Mesenchymal stem cell (in vitro differentiated cells and primary cell): ENCODE measurements around the gene ARMC2.

Experiments used
- DNase-seq: peaks from one replicate; pipeline ENCODE4 v3.0.0-alpha.2; 2013
- H2AFZ ChIP-seq: one replicate; pipeline ENCODE4 v1.6.1; 2013; ENCODE audit warnings: low read depth, mild to moderate bottlenecking, control low read depth, inconsistent platforms, low read length, moderate library complexity
- H2AK5ac ChIP-seq: 2 replicates; pipeline ENCODE4 v1.6.1; 2013; ENCODE audit warnings: low read length, moderate library complexity, mild to moderate bottlenecking, inconsistent platforms; ENCODE audit not compliant: severe bottlenecking
- H2BK120ac ChIP-seq: one replicate; pipeline ENCODE4 v1.6.1; 2013; ENCODE audit warnings: low read depth, mild to moderate bottlenecking, inconsistent platforms, low read length, moderate library complexity
- H2BK12ac ChIP-seq, 2 experiments: one replicate each; pipeline ENCODE4 v1.6.1; 2013; ENCODE audit warnings: inconsistent platforms in 2 of 2, low read length in 2 of 2, mild to moderate bottlenecking in 2 of 2, moderate library complexity in 2 of 2, control low read depth in 1 of 2
- H2BK15ac ChIP-seq: one replicate; pipeline ENCODE4 v1.6.1; 2013; ENCODE audit warnings: mild to moderate bottlenecking, low read depth, inconsistent platforms; ENCODE audit not compliant: poor library complexity, severe bottlenecking
- H2BK5ac ChIP-seq: 2 replicates; pipeline ENCODE4 v1.6.1; 2013; ENCODE audit warnings: low read depth, mild to moderate bottlenecking, low read length, control low read depth, inconsistent platforms; ENCODE audit not compliant: poor library complexity, severe bottlenecking
- H3K14ac ChIP-seq, 2 experiments: one replicate each; pipeline ENCODE4 v1.6.1; 2013; ENCODE audit warnings: inconsistent platforms in 2 of 2, low read length in 2 of 2, control low read depth in 1 of 2, mild to moderate bottlenecking in 1 of 2, moderate library complexity in 1 of 2
- H3K18ac ChIP-seq, 2 experiments: one replicate each; pipeline ENCODE4 v1.6.1; 2013; ENCODE audit warnings: inconsistent platforms in 2 of 2, low read length in 2 of 2, control low read depth in 1 of 2, low read depth in 1 of 2, mild to moderate bottlenecking in 1 of 2
- H3K23ac ChIP-seq, 2 experiments: one replicate each; pipeline ENCODE4 v1.6.1; 2013; ENCODE audit warnings: inconsistent platforms in 2 of 2, low read length in 2 of 2, mild to moderate bottlenecking in 2 of 2, moderate library complexity in 2 of 2, control low read depth in 1 of 2
- H3K27ac ChIP-seq: 2 replicates; pipeline ENCODE4 v1.5.1; 2013; ENCODE audit warnings: mild to moderate bottlenecking, moderate library complexity, low read length, control low read depth, inconsistent platforms; ENCODE audit not compliant: poor library complexity, severe bottlenecking
- H3K27me3 ChIP-seq, 2 experiments: 2 replicates each; pipeline versions ENCODE4 v1.6.1 to v1.7.0; 2013; ENCODE audit warnings: low read length in 2 of 2, mild to moderate bottlenecking in 2 of 2, moderate library complexity in 2 of 2, control low read depth in 1 of 2, inconsistent platforms in 1 of 2; ENCODE audit not compliant: control insufficient read depth in 1 of 2, insufficient read depth in 1 of 2
- H3K36me3 ChIP-seq, 2 experiments: 2 replicates each; pipeline versions ENCODE4 v1.6.1 to v1.7.0; 2013; ENCODE audit warnings: low read length in 2 of 2, control low read depth in 1 of 2, inconsistent platforms in 1 of 2, low read depth in 1 of 2, mild to moderate bottlenecking in 1 of 2; ENCODE audit not compliant: insufficient read depth in 2 of 2, control insufficient read depth in 1 of 2
- H3K4ac ChIP-seq, 2 experiments: one replicate each; pipeline ENCODE4 v1.6.1; 2013; ENCODE audit warnings: inconsistent platforms in 2 of 2, low read length in 2 of 2, mild to moderate bottlenecking in 2 of 2, moderate library complexity in 2 of 2, control low read depth in 1 of 2, low read depth in 1 of 2
- H3K4me1 ChIP-seq: 2 replicates; pipeline ENCODE4 v1.6.1; 2013; ENCODE audit warnings: low read depth, low read length, control low read depth; ENCODE audit not compliant: control insufficient read depth, insufficient read depth
- H3K4me2 ChIP-seq: 2 replicates; pipeline ENCODE4 v1.6.1; 2013; ENCODE audit warnings: low read length, mild to moderate bottlenecking, inconsistent platforms; ENCODE audit not compliant: poor library complexity, severe bottlenecking
- H3K4me3 ChIP-seq, 2 experiments: 2 replicates each; pipeline versions ENCODE4 v1.5.1 to v1.7.0; 2013; ENCODE audit warnings: low read length in 2 of 2, mild to moderate bottlenecking in 2 of 2, control low read depth in 1 of 2, low read depth in 1 of 2; ENCODE audit not compliant: insufficient read depth in 1 of 2
- H3K79me1 ChIP-seq: replicated peaks from 2 replicates; pipeline ENCODE4 v1.6.1; 2013; ENCODE audit warnings: mild to moderate bottlenecking, control low read depth, low read length, inconsistent platforms; ENCODE audit not compliant: poor library complexity, severe bottlenecking
- H3K9ac ChIP-seq: 2 replicates; pipeline ENCODE4 v1.7.0; 2013; ENCODE audit warnings: mild to moderate bottlenecking, low read length, moderate library complexity
- H3K9me3 ChIP-seq: 2 replicates; pipeline ENCODE4 v1.7.0; 2013; ENCODE audit warnings: mild to moderate bottlenecking, low read length; ENCODE audit not compliant: control insufficient read depth
- H4K8ac ChIP-seq: one replicate; pipeline ENCODE4 v1.6.1; 2013; ENCODE audit warnings: inconsistent platforms, mild to moderate bottlenecking, low read length, moderate library complexity
- H4K91ac ChIP-seq: one replicate; pipeline ENCODE4 v1.6.1; 2013; ENCODE audit warnings: mild to moderate bottlenecking, low read length, inconsistent platforms
- WGBS: methylation state at CpG from one replicate; pipeline ENCODE4 v1.1.7; 2013; ENCODE audit warnings: mixed read lengths; 5-methylcytosine and 5-hydroxymethylcytosine counted together

Gene ARMC2

DNA sequence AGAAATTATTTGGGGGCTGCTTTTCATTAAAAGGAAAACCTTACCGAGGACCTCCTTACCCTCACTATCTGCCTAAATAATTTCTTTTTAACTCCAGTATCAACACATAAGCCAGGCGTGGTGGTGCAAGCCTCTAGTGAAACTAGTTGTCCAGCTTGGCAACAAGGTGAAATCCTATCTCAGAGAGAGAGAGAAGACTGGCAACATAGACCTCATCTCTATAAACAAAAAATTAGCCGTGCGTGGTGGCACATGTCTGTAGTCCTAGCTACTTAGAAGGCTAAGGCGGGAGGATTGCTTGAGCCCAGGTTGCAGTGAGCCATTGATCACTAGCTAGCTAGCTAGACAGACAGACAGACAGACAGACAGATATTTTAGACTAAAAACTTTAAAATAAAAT lies 92.5 kb downstream of the ARMC2 start:
- Histone ChIP-seq H2AFZ (no peak overlapping the region), H3K79me1 (no peaks in the 10 kb centered on the region), H3K4ac (no peak overlapping the region), H2BK12ac (no peak overlapping the region), H3K9ac (no peak overlapping the region), H4K8ac (no peak overlapping the region), H3K14ac (no peak overlapping the region), H2BK5ac (no peak overlapping the region), H3K4me3 (no peak overlapping the region), H3K27me3 (no peaks in the 10 kb centered on the region), H3K27ac (no peak overlapping the region), H3K9me3 (no peaks in the 10 kb centered on the region), H3K23ac (no peak overlapping the region), H3K4me2 (no peak overlapping the region), H2BK15ac (no peak overlapping the region), H3K4me1 (peaks cover 5% of the 10 kb centered on the region), H3K36me3 (no peaks in the 10 kb centered on the region), H2BK120ac (no peak overlapping the region), H3K18ac (no peak overlapping the region), H2AK5ac (no peak overlapping the region), H4K91ac (no peak overlapping the region)
- 100% methylated on average over 2 of the region's 5 CpGs for WGBS
- no peak for DNase-seq

DNA sequence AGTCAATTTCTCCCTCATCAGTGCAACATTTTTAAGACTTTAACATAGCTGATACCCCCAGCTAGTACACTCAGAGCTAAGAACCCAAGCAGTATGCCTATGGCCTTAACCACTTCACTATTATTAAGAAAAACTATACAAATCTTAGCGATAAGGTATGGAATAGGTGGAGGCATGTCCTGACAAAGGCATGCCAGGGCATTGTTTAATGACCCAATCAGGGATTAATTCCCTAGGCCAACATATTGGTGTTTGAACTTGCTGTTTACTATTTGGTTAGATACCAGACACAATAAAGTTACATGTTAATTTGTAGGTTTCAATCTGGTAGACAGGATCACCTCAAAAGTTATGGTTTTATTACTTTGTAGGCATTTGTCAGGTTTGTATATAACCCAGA lies 93.1 kb downstream of the ARMC2 start:
- Histone ChIP-seq H3K14ac (no peak overlapping the region), H3K9ac (no peak overlapping the region), H3K18ac (no peak overlapping the region), H3K4me1 (peaks cover 7% of the 10 kb centered on the region), H2BK5ac (no peak overlapping the region), H2BK12ac (no peak overlapping the region), H2BK120ac (no peak overlapping the region), H3K27me3 (no peaks in the 10 kb centered on the region), H3K23ac (no peak overlapping the region), H2AK5ac (no peak overlapping the region), H3K36me3 (no peaks in the 10 kb centered on the region), H4K91ac (no peak overlapping the region), H2AFZ (no peak overlapping the region), H2BK15ac (no peak overlapping the region), H3K4ac (no peak overlapping the region), H3K4me3 (no peak overlapping the region), H3K9me3 (no peaks in the 10 kb centered on the region), H3K79me1 (no peaks in the 10 kb centered on the region), H3K27ac (no peak overlapping the region), H4K8ac (no peak overlapping the region), H3K4me2 (no peak overlapping the region)
- no peak for DNase-seq
- no CpG with 5 or more reads among the region's 1 CpG for WGBS

DNA sequence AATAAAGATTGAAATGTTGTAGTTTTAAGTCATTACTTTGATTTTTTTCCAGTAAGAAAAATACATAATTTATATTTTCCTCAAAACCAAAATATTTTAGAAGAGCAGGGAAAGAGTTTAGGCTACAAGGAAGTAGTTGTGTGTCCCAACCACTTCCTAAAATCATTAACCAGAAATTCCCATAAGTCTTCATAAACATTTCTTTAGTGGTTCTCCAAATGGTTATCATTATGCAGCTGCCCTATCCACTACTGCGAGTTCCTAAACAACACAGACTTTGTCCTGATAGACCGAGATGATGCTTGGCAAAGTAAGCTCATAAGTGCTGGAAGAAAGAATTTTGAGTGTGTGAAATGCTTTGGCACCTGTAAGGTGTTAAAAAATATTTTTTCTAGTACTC lies 93.6 kb downstream of the ARMC2 start:
- Histone ChIP-seq H3K23ac (no peak overlapping the region), H3K9me3 (no peaks in the 10 kb centered on the region), H3K4ac (no peak overlapping the region), H3K4me2 (no peak overlapping the region), H2AFZ (no peak overlapping the region), H4K8ac (no peak overlapping the region), H2BK120ac (no peak overlapping the region), H2AK5ac (no peak overlapping the region), H3K36me3 (no peaks in the 10 kb centered on the region), H2BK12ac (no peak overlapping the region), H3K18ac (no peak overlapping the region), H3K14ac (no peak overlapping the region), H2BK15ac (no peak overlapping the region), H3K9ac (no peak overlapping the region), H3K27ac (no peak overlapping the region), H4K91ac (no peak overlapping the region), H3K4me1 (peaks cover 10% of the 10 kb centered on the region), H3K27me3 (no peaks in the 10 kb centered on the region), H2BK5ac (no peak overlapping the region), H3K4me3 (no peak overlapping the region), H3K79me1 (no peaks in the 10 kb centered on the region)
- WGBS = no CpG with 5 or more reads among the region's 2 CpGs
- no peak for DNase-seq

DNA sequence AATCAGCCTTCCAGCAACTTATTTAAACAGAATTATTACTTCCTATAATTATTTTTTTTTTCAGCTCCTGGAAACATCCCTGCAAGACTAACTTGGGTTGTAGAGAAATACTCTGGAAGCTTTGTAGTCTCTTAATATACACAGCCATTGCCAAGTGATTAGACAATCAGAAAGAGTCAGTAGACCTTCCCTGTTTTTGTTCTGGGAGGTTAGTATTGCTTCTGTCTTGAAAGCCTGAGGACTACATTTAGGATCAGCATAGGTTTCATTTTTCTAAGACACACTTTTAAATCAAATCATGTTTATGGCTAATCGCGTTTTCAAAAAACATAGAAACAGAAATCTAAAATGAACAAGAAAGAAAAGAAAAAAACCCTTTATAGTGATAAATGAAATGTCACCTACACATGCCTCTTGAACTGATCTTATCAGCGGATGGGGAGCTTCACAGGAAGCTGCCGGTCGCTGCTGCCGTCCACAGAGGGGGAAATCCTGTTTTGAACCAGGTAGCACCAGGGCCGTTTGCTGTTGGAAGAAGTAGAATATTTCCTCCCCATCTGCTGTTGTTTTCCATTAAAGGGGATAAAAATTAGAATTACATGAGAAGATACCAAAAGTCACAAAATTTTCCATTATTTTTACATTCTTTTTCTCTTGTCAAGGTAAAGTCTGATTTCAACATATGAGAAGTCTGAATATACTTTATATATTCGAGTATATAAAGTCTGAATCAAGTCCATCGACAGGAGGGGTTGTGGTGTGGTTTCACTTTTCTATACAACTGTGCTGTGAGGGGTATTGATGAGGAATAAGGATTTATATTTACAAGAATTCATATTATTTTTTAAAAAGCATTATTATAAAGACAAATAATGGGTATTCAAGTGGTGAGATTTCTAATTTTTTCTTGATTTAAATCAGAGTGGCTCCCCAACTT lies 94.6 kb downstream of the ARMC2 start:
- H3K4me1 ChIP-seq = peaks cover 12% of the 10 kb centered on the region
- no peak overlapping the region for H3K4ac ChIP-seq
- no peak overlapping the region for H2BK5ac ChIP-seq
- H3K27ac ChIP-seq = no peak overlapping the region
- WGBS = 83% methylated on average over 3 of the region's 9 CpGs
- no peak overlapping the region for H4K91ac ChIP-seq
- H3K18ac ChIP-seq = no peak overlapping the region
- no peaks in the 10 kb centered on the region for H3K36me3 ChIP-seq
- H2AK5ac ChIP-seq = no peak overlapping the region
- no peaks in the 10 kb centered on the region for H3K79me1 ChIP-seq
- no peak overlapping the region for H4K8ac ChIP-seq
- H2BK120ac ChIP-seq = no peak overlapping the region
- no peaks in the 10 kb centered on the region for H3K9me3 ChIP-seq
- H2BK15ac ChIP-seq = no peak overlapping the region
- DNase-seq = no peak
- H3K23ac ChIP-seq = no peak overlapping the region
- no peak overlapping the region for H2AFZ ChIP-seq
- no peak overlapping the region for H3K14ac ChIP-seq
- no peak overlapping the region for H2BK12ac ChIP-seq
- H3K4me3 ChIP-seq = no peak overlapping the region
- no peak overlapping the region for H3K9ac ChIP-seq
- no peaks in the 10 kb centered on the region for H3K27me3 ChIP-seq
- H3K4me2 ChIP-seq = no peak overlapping the region
